HG03045 (cell line): ENCODE measurements around the gene SRPRA.

Source experiments
- ATAC-seq: cut with Tn5 transposase; IDR thresholded peaks from one replicate; pipeline ENCODE4 v1.9.1; 2021; ENCODE audit warnings: mild to moderate bottlenecking, moderate library complexity; ENCODE audit not compliant: unreplicated experiment

Gene SRPRA

DNA sequence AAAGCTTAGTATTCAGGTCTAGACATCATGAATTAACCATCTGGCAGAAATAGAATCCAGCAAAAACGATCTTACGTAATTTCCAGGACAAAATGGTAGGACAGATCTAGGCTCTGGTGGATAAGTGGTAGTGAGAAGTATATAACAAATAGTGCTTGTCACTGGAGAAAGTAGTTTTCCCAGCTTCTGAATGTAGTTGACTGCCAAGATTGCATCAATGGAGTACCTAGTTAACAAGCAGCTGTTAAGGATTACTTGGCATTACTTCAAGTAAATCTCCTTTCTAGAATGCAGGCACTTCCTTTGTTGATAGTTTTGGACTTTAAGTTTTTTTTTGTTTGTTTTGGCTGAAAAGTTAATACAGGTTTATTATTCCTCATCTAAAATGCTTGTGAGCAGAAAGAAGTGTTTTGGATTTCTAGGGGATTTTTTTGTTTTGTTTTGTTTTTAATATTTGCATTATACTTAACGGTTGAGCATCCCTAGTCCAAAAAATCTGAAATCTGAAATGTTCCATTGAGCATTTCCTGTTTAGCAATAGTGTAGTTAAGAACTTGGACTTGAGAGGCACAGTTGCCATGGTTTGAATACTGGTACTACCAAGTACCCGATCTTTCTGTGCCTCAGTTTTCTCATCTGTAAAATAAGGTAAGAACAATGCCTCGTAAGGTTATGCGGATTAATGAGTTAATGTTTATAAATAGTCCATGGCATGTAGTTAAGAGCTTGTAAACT is 36.8 kb downstream of the SRPRA start:
- no peak for ATAC-seq

DNA sequence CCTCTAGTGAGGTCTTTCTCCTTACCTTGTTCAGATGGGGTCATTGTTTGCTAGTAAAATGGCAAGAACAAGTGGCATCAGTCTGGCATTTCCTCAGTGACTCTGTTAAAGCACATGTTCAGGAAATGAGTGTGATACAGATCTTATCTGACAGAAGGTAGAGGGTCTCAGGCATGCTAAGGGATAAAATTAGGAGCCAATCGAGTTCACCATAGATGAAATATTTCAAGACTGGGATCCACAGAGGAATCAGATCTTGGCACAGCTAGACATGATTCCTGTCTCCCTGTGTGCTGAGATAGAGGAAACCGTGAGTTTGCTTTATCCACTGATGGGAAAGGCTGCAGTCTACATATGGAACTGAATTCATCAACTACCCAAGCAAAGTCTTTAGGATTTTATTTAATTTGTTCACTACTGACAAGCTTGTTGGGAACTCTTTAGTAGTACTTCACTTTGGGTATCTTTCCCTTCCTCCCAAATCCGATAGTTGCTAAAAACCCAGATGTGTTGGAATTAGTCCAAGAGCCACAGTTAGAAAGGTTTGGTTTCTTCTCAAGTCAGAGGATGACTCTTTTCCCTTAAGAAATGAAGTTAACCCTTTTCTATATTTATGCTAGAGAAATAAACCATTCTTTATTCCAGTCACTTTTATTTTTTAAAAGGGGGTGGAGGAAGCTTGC is 38.7 kb downstream of the SRPRA start:
- no peak for ATAC-seq

DNA sequence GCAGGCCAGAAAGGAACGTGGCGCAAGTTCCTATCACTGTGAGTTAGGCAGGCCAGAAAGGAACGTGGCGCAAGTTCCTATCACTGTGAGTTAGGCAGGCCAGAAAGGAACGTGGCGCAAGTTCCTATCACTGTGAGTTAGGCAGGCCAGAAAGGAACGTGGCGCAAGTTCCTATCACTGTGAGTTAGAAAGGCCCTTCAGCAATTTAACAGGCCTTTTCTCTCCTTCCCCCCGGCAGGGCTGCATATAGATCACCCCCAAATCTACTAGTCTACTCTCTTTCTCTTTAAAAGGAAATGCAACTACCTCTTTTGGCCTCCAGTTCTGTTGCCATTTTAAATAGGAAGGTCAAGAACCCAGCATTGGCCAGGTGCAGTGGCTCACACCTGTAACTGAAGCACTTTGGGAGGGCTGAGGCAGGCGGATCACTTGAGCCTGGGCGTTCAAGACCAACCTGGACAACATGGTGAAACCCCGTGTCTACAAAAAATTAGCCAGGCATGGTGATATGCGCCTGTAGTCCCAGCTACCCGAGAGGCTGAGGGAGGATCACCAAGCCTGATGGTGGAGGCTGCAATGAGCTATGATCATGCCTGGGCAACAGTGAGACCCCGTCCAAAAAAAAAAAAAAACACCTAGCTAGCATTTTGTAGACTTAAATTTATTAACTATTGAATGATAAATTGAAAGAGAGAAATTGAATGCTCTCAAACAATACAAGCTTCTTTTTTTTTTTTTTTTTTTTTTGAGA is 42.2 kb downstream of the SRPRA start:
- ATAC-seq = no peak

DNA sequence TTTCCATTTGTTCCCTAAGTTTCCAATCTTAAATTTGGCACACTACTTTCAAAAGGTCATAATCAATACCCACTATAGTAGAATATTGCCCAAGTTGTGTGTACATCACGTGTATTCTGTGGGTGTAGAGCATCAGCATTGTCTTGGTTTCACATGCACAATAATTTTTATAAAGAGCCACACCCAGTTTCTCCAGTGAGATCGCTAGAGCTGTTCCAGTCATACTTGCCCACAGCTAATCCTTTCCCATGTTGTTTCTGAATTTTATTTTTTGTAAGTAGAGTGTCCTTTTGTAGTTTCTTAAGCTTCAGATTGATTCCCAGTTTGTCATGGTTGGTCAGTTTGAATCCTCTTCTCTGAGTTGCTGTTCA is 43.4 kb downstream of the SRPRA start:
- no peak for ATAC-seq

DNA sequence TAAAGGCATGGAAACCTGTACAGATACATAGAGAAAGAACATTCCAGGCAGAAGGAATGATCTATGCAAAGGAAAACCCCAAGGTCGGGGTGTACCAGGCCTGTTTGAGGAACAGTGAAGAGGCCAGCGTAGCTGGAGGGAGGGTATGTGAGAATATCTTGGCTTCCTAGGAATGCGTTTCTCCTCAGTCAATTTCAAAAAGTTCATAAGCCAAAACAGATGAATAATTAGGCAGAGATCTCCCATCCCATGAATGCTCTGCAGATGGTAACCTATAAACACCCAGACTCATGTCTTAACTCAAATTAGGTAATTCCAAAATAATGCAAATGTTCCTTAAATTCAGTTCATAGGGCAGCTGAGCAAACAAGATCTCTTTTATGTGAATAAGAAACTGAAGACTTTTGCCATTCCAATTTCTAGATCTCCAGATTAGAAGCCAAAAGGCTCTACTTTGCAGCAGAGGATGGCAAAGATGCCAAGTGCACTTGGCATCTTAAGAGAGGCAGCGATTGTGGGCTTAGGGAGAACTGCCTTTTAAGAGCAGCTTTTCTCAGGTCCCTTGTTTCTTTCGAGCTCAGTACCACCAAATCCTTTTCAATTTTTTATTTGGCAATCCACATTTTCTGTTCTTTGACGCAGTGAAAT is 43.9 kb downstream of the SRPRA start:
- ATAC-seq = no peak

DNA sequence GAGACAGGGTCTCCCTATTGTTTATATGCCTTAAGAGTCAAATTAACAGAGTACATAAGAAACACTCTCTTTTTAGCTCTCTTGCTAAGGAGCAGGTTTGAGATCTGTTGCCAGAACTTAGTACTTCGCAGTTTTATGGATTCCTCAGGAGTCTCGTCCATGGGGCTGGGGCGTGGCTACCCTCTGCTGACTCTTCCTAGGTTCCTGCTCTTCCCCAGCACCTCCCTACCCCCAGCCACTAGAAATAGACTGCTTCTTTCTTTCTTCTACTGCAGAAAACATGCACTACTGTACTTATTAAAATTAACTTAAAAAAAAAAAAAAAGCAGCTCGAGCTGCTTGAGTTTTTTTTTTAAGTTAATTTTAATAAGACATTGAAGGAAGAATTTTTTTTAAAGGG is 49.1 kb downstream of the SRPRA start:
- no peak for ATAC-seq

DNA sequence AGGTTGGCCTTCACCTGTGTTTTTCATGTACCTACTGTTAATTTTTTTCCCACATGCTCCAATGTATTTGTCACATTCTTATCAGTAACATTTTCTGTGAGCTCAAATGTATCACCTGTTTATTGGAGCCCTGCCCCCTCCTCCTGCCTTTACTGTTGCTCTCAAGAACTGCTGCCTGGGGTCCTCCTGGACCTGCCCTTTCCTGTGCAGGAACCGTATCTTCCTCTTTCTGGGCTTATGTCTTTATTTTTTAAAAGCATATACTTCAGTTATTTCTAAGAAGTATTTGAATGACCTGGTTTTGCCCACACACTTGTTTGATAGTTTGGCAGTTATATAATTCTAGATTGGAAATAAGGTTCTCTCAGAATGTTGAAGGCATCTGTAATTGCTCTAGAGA is 51.2 kb downstream of the SRPRA start:
- ATAC-seq = no peak

DNA sequence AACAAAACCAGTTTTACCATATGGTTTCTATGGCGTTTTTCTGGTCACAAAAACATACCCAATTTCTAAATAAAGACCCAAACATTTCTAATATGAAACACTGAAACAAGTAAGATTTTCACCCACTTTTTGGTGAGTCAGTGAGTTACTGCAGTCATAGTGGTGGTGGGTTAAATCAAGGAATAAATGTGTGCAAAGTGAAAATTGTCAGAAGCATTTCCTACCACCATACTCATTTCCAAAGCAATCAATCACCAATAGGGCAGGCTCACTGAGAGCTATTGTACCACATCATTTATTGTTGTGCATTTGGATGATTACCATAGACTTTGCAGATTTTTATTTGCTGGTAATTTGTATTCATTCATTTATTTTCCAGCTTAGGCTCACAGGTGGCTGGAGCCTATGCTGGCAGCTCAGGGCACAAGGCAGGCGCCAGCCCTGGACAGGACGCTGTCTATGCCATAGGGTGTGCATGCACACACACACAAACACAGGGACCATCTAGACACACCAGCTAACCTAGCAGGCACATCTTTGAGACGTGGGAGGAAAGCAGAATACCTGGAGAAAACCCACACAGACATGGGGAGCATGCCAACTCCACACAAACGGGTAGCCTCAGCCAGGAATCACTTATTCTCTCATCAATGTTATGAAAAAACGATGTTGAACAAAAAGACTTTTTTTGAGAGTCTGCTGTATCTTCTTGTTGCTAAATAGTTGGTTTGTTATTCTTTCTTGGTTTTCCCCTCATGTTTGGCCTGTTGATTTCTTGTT is 52.0 kb downstream of the SRPRA start:
- no peak for ATAC-seq

DNA sequence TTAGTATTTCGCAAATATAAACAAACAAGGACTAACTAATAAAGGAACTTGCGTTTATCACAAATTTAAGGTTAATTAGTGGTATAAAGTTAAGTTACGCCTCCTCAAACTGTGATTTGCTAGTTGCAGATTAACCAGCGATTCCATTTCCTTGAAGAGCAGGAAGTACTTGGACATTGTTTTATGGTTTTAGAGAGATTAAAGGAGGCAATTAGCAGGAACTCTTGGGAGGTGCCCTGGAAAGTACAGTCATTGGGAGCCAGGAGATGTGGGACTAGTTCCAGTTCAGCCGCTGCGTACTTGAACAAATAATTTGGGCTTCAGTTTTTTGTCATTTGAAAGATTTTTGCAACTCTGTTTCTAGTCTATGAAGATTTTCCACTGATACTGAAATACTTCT is 53.9 kb downstream of the SRPRA start:
- ATAC-seq = no peak

DNA sequence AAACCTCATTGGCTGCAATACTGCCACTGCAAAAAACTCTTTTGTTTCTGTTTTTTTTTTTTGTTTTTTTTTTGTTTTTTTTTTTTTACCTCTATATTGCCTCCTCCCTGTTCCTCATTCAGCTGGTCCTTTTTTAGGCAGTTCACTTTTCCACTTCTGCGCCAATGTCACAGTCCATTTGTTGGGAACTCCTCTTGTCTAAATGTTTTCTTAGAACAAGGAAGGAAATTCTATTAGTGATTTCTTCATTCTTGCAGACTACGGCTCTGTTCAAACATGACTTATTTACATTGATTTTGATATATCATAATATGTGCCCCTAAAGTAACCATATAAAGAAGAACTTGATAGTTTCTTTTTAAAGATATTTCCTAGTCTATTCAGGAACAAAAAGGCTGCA is 54.3 kb downstream of the SRPRA start:
- no peak for ATAC-seq
